Measurements from ENCODE around the gene PCMT1. TPM values are rescaled to one million over a fixed set of nuclear protein-coding genes. Genes with fewer than 3 reads are reported as not detected.

The PCMT1 gene
- total and polyA plus RNA-seq, 2 of the 13 experiments (the other 11 are each of a cell fraction or from before 2014, with no cell fraction given), result 112 to 169 TPM

DNA sequence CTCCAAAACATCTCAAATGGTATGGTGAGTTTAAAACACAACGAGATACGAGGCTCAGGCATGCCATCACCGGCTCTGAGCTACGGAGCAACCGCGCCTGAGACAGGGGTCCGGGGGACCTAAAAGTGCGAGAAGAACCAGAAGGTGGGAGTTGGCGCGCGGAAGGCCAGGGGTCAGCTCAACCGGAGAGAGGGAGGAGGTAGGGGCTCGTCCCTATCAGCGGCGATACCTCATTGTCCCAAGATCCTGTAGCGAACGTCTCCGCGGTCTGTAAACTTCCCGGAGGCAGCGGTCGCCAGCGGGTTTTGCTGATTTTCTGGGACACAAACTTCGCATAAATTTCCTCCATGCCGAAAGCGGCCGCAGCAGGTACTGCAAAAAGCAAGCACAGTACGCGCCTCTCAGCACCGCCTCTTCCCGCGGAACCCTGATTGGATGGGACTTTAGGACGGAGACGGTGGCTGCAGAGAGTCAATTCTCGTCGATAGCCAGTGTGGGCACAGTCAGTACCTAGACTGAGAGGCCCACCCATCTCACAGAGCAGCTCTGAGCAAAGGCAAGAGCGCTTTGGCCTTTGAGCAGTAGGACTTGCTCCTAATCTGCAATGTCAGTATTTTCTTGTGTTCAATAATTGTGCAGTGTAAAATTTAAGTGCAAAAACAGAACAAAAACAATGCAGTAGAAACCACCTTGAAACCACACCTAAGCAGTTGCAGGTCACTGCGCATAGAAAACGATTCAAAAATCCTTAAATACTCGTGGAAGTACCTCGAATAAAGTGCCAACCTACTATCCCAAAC is 3.2 kb upstream of the PCMT1 start, which contains the start of gene NUP43 (continued):
- TF ChIP-seq, protein P1, sequence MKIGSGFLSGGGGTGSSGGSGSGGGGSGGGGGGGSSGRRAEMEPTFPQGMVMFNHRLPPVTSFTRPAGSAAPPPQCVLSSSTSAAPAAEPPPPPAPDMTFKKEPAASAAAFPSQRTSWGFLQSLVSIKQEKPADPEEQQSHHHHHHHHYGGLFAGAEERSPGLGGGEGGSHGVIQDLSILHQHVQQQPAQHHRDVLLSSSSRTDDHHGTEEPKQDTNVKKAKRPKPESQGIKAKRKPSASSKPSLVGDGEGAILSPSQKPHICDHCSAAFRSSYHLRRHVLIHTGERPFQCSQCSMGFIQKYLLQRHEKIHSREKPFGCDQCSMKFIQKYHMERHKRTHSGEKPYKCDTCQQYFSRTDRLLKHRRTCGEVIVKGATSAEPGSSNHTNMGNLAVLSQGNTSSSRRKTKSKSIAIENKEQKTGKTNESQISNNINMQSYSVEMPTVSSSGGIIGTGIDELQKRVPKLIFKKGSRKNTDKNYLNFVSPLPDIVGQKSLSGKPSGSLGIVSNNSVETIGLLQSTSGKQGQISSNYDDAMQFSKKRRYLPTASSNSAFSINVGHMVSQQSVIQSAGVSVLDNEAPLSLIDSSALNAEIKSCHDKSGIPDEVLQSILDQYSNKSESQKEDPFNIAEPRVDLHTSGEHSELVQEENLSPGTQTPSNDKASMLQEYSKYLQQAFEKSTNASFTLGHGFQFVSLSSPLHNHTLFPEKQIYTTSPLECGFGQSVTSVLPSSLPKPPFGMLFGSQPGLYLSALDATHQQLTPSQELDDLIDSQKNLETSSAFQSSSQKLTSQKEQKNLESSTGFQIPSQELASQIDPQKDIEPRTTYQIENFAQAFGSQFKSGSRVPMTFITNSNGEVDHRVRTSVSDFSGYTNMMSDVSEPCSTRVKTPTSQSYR (CRISPR knock-in tag; IDR thresholded peaks at IDR 0.05; ENCODE audit: borderline replicate concordance), result no peak; the same call in 1 of the 2 replicates
- TF ChIP-seq NFATC3 (CRISPR knock-in tag; IDR thresholded peaks at IDR 0.05) (peak; percentile 87; the same call in 1 of the 2 replicates), RFXANK (CRISPR knock-in tag; IDR thresholded peaks at IDR 0.05) (peak; percentile 68; the same call in 1 of the 2 replicates), ZFP36L1 (CRISPR knock-in tag; IDR thresholded peaks at IDR 0.05) (peak; percentile 97), ZNF282 (IDR thresholded peaks at IDR 0.05; ENCODE audit: partially characterized antibody) (no peak), ZNF367 (CRISPR knock-in tag; IDR thresholded peaks at IDR 0.05; ENCODE audit: borderline replicate concordance) (no peak), MEF2D (CRISPR knock-in tag; IDR thresholded peaks at IDR 0.05) (peak; percentile 69), CBX5 (CRISPR knock-in tag; IDR thresholded peaks at IDR 0.05; ENCODE audit: borderline replicate concordance) (peak; percentile 92; the same call in 1 of the 2 replicates), TRIM24 (CRISPR knock-in tag; IDR thresholded peaks at IDR 0.05) (no peak), EED (CRISPR knock-in tag; IDR thresholded peaks at IDR 0.05) (peak; percentile 81; the same call in 1 of the 2 replicates), ZSCAN21 (CRISPR knock-in tag; IDR thresholded peaks at IDR 0.05; ENCODE audit: borderline replicate concordance) (peak; percentile 100)
- TF ChIP-seq, protein P2, sequence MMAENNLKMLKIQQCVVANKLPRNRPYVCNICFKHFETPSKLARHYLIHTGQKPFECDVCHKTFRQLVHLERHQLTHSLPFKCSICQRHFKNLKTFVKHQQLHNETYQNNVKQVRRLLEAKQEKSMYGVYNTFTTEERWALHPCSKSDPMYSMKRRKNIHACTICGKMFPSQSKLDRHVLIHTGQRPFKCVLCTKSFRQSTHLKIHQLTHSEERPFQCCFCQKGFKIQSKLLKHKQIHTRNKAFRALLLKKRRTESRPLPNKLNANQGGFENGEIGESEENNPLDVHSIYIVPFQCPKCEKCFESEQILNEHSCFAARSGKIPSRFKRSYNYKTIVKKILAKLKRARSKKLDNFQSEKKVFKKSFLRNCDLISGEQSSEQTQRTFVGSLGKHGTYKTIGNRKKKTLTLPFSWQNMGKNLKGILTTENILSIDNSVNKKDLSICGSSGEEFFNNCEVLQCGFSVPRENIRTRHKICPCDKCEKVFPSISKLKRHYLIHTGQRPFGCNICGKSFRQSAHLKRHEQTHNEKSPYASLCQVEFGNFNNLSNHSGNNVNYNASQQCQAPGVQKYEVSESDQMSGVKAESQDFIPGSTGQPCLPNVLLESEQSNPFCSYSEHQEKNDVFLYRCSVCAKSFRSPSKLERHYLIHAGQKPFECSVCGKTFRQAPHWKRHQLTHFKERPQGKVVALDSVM (CRISPR knock-in tag; IDR thresholded peaks at IDR 0.05), result 0 out of 2 replicates have a peak, but pooled peaks have one; percentile 37
- TF ChIP-seq, protein P3, sequence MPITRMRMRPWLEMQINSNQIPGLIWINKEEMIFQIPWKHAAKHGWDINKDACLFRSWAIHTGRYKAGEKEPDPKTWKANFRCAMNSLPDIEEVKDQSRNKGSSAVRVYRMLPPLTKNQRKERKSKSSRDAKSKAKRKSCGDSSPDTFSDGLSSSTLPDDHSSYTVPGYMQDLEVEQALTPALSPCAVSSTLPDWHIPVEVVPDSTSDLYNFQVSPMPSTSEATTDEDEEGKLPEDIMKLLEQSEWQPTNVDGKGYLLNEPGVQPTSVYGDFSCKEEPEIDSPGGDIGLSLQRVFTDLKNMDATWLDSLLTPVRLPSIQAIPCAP (CRISPR knock-in tag; IDR thresholded peaks at IDR 0.05; ENCODE audit: low read depth), result no peak
- TF ChIP-seq, protein P4, sequence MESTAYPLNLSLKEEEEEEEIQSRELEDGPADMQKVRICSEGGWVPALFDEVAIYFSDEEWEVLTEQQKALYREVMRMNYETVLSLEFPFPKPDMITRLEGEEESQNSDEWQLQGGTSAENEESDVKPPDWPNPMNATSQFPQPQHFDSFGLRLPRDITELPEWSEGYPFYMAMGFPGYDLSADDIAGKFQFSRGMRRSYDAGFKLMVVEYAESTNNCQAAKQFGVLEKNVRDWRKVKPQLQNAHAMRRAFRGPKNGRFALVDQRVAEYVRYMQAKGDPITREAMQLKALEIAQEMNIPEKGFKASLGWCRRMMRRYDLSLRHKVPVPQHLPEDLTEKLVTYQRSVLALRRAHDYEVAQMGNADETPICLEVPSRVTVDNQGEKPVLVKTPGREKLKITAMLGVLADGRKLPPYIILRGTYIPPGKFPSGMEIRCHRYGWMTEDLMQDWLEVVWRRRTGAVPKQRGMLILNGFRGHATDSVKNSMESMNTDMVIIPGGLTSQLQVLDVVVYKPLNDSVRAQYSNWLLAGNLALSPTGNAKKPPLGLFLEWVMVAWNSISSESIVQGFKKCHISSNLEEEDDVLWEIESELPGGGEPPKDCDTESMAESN (CRISPR knock-in tag; conservative IDR thresholded peaks at IDR 0.05), result peak; percentile 83
- TF ChIP-seq, protein P5, sequence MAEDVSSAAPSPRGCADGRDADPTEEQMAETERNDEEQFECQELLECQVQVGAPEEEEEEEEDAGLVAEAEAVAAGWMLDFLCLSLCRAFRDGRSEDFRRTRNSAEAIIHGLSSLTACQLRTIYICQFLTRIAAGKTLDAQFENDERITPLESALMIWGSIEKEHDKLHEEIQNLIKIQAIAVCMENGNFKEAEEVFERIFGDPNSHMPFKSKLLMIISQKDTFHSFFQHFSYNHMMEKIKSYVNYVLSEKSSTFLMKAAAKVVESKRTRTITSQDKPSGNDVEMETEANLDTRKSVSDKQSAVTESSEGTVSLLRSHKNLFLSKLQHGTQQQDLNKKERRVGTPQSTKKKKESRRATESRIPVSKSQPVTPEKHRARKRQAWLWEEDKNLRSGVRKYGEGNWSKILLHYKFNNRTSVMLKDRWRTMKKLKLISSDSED (CRISPR knock-in tag; IDR thresholded peaks at IDR 0.05), result no peak
- TF ChIP-seq, protein P6, sequence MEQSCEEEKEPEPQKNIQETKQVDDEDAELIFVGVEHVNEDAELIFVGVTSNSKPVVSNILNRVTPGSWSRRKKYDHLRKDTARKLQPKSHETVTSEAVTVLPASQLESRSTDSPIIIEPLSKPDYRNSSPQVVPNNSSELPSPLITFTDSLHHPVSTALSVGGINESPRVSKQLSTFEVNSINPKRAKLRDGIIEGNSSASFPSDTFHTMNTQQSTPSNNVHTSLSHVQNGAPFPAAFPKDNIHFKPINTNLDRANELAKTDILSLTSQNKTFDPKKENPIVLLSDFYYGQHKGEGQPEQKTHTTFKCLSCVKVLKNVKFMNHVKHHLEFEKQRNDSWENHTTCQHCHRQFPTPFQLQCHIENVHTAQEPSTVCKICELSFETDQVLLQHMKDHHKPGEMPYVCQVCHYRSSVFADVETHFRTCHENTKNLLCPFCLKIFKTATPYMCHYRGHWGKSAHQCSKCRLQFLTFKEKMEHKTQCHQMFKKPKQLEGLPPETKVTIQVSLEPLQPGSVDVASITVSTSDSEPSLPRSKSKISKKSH (CRISPR knock-in tag; IDR thresholded peaks at IDR 0.05; ENCODE audit: borderline replicate concordance), result peak; percentile 90; the same call in 1 of the 2 replicates
